Upper lobe of right lung (tissue), 1 donor: ENCODE measurements around the gene TM7SF2. TPM values are rescaled to one million over a fixed set of nuclear protein-coding genes. Genes with fewer than 3 reads are reported as not detected.
"Not testable (repeated sequence)": the region's sequence is repeated elsewhere in the genome, so short reads cannot be mapped to it uniquely, and the experiment has no call there.

Experiments
- ATAC-seq: fragments of 200-7000 bp; cut with Tn5 transposase; one replicate; pipeline ENCODE4 v1.9.1; 2020; ENCODE audit warnings: mild to moderate bottlenecking, moderate library complexity
- DNase-seq: peaks from one replicate; pipeline ENCODE4 v3.0.0-alpha.2; 2020
- H3K27ac ChIP-seq: fragments of 200-600 bp; one replicate; pipeline ENCODE4 v1.8.0; 2022
- H3K27me3 ChIP-seq: fragments of 200-600 bp; one replicate; pipeline ENCODE4 v1.8.0; 2022; ENCODE audit warnings: mild to moderate bottlenecking
- H3K36me3 ChIP-seq: fragments of 200-600 bp; one replicate; pipeline ENCODE4 v1.8.0; 2022
- H3K4me1 ChIP-seq: fragments of 200-600 bp; one replicate; pipeline ENCODE4 v1.8.0; 2022
- H3K4me3 ChIP-seq: fragments of 200-600 bp; one replicate; pipeline ENCODE4 v1.8.0; 2022; ENCODE audit warnings: mild to moderate bottlenecking
- H3K9me3 ChIP-seq: fragments of 200-600 bp; one replicate; pipeline ENCODE4 v1.8.0; 2022
- CTCF ChIP-seq: fragments of 200-600 bp; IDR thresholded peaks from one replicate; pipeline ENCODE4 v1.8.0; 2022; ENCODE audit warnings: antibody characterized with exemption
- intact Hi-C: fragments of 100-400 bp; cut with DNase I; formaldehyde crosslinking; loops from one replicate; pipeline ENCODE4 v1.11.0; 2022
- total RNA-seq: library from RNA; stranded (reverse); fragmentation: NEBNext Ultra II Directional; extraction: Animal tissue kit (Norgen Biotek cat#: 25700); gene quantifications from one replicate; pipeline ENCODE4 v1.2.1, GENCODE V29; 2021
- donor health status: DM: no; HTN: yes; CAD: no; lungs with severe emphysema.

TM7SF2 gene
- total RNA-seq, 1 donor from 2014 or later = 39.0 TPM

GRCh38 chr11:65148657-65149056 is 37.0 kb downstream of the TM7SF2 start:
- Histone ChIP-seq H3K9me3 (no peaks in the 10 kb centered on the region), H3K4me3 (no peak overlapping the region), H3K27me3 (no peaks in the 10 kb centered on the region), H3K27ac (no peak overlapping the region), H3K4me1 (peaks cover 17% of the 10 kb centered on the region), H3K36me3 (no peaks in the 10 kb centered on the region)
- intact Hi-C loops = no loop called here
- no peak for ATAC-seq
- no peak for TF ChIP-seq CTCF
- DNase-seq = no peak

GRCh38 chr11:65150131-65150508 is 38.4 kb downstream of the TM7SF2 start:
- H3K9me3 ChIP-seq, H3K27me3 ChIP-seq, H3K36me3 ChIP-seq, DNase-seq, ATAC-seq, H3K4me3 ChIP-seq, intact Hi-C loops: not testable (repeated sequence)
- H3K27ac ChIP-seq = peak overlapping the region; percentile 71
- H3K4me1 ChIP-seq = peaks cover 17% of the 10 kb centered on the region

- Histone ChIP-seq H3K36me3 (no peaks in the 10 kb centered on the region), H3K4me1 (peaks cover 17% of the 10 kb centered on the region), H3K27ac (peak overlapping the region; percentile 71), H3K4me3 (no peak overlapping the region), H3K9me3 (no peaks in the 10 kb centered on the region), H3K27me3 (no peaks in the 10 kb centered on the region)
- peak; percentile 93 for DNase-seq
- intact Hi-C loops = no loop called here
- TF ChIP-seq CTCF = no peak
- peak; percentile 96 for ATAC-seq
Measured at GRCh38 chr11:65150509-65151299, 39.0 kb downstream of the TM7SF2 start.

GRCh38 chr11:65151331-65151899 is 39.7 kb downstream of the TM7SF2 start:
- no peaks in the 10 kb centered on the region for H3K9me3 ChIP-seq
- no peak for TF ChIP-seq CTCF
- peaks cover 17% of the 10 kb centered on the region for H3K4me1 ChIP-seq
- no peaks in the 10 kb centered on the region for H3K36me3 ChIP-seq
- peak overlapping the region; percentile 71 for H3K27ac ChIP-seq
- ATAC-seq = no peak
- no peaks in the 10 kb centered on the region for H3K27me3 ChIP-seq
- DNase-seq = no peak
- no peak overlapping the region for H3K4me3 ChIP-seq
- intact Hi-C loops = no loop called here

GRCh38 chr11:65152122-65152521 is 40.5 kb downstream of the TM7SF2 start:
- no peak for TF ChIP-seq CTCF
- ATAC-seq (no peak), DNase-seq (no peak)
- Histone ChIP-seq H3K27ac (no peak overlapping the region), H3K4me1 (peaks cover 17% of the 10 kb centered on the region), H3K36me3 (no peaks in the 10 kb centered on the region), H3K27me3 (no peaks in the 10 kb centered on the region), H3K9me3 (no peaks in the 10 kb centered on the region), H3K4me3 (no peak overlapping the region)
- intact Hi-C loops = no loop called here

- Histone ChIP-seq H3K27me3 (no peaks in the 10 kb centered on the region), H3K4me1 (peaks cover 7% of the 10 kb centered on the region), H3K27ac (no peak overlapping the region), H3K9me3 (no peaks in the 10 kb centered on the region), H3K4me3 (no peak overlapping the region), H3K36me3 (no peaks in the 10 kb centered on the region)
- no peak for TF ChIP-seq CTCF
- ATAC-seq (no peak), DNase-seq (no peak)
- intact Hi-C loops = no loop called here
Measured at GRCh38 chr11:65156256-65156655, 44.6 kb downstream of the TM7SF2 start.
